Rectal smooth muscle tissue (tissue), 1 donor: Measurements from ENCODE around the gene TMEM94.

Experiments used
- H3K27ac ChIP-seq: one replicate; pipeline ENCODE4 v1.7.0; 2013; ENCODE audit warnings: low read depth, low read length, inconsistent platforms
- H3K27me3 ChIP-seq: one replicate; pipeline ENCODE4 v1.7.0; 2013; ENCODE audit warnings: low read length; ENCODE audit not compliant: control insufficient read depth, insufficient read depth
- H3K36me3 ChIP-seq: one replicate; pipeline ENCODE4 v1.7.0; 2013; ENCODE audit warnings: low read length; ENCODE audit not compliant: control insufficient read depth, insufficient read depth
- H3K4me1 ChIP-seq: one replicate; pipeline ENCODE4 v1.7.0; 2013; ENCODE audit warnings: low read length; ENCODE audit not compliant: control insufficient read depth, insufficient read depth
- H3K4me3 ChIP-seq: one replicate; pipeline ENCODE4 v1.7.0; 2013; ENCODE audit warnings: low read length
- H3K9ac ChIP-seq: one replicate; pipeline ENCODE4 v1.7.0; 2013; ENCODE audit warnings: low read length

TMEM94 gene

DNA sequence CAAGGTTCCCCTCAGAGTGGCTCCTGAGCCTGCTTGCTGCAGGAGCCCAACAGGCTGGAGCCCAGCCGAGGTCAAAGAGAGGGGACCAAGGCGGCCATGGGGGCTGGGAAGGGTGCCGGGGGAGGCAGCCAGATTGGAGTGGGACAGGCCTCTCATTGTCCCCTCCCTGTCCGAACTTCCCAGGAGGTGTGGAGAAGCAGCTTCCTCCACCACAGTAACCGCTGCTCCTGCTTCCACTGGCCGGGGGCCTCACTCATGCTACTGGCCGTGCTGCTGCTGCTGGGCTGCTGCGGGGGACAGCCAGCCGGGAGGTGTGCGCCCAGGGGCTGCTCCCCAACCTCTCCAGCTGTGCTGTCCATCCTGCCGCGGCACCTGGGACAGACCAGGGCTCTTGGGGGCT, 29.3 kb downstream of the TMEM94 start:
- no peaks in the 10 kb centered on the region for H3K27me3 ChIP-seq
- H3K4me3 ChIP-seq: no peak overlapping the region
- H3K36me3 ChIP-seq: peaks cover 4% of the 10 kb centered on the region
- no peaks in the 10 kb centered on the region for H3K4me1 ChIP-seq
- H3K9ac ChIP-seq: no peak overlapping the region
- H3K27ac ChIP-seq: no peak overlapping the region

DNA sequence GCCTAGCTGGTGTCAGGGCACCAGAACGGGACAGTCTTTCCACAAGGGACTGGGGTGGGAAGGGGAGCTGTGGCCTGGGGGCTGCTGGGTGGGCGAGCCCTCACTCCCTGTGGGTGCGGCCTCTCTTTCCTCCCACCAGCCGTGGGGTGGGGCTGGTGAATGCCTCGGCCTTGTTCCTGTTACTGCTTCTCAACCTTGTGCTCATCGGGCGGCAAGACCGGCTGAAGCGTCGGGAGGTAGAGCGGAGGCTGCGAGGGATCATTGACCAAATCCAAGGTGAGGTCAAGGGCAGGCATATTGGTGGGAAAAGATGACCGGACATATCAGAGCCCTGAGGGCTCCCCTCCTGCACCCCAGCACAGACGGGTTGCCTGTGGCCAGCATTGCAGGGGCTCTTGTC, 29.7 kb downstream of the TMEM94 start:
- Histone ChIP-seq H3K4me1 (no peaks in the 10 kb centered on the region), H3K36me3 (peaks cover 7% of the 10 kb centered on the region), H3K27me3 (no peaks in the 10 kb centered on the region), H3K27ac (no peak overlapping the region), H3K4me3 (no peak overlapping the region), H3K9ac (no peak overlapping the region)

DNA sequence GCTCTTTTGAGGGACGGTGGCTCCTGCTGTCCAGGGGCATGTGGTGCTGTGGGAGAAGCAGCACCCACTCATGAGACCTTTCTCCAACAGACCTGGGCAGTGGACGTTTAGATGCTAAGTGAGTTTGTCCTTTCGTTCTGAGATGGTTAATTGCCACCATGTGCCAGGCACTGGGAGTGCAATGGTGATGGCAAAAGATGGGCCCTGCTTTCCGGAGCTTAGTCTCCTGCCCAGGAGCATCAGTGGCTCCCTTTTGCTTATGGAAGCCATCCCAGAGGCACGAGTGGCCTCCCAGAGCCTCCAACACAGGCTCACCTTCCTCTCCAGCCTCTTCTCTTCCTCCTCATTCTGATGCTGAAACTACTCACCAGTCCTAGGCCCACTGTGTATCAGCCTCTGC, 30.5 kb downstream of the TMEM94 start:
- Histone ChIP-seq H3K36me3 (peaks cover 14% of the 10 kb centered on the region), H3K4me1 (no peaks in the 10 kb centered on the region), H3K9ac (no peak overlapping the region), H3K27ac (no peak overlapping the region), H3K4me3 (no peak overlapping the region), H3K27me3 (no peaks in the 10 kb centered on the region)

DNA sequence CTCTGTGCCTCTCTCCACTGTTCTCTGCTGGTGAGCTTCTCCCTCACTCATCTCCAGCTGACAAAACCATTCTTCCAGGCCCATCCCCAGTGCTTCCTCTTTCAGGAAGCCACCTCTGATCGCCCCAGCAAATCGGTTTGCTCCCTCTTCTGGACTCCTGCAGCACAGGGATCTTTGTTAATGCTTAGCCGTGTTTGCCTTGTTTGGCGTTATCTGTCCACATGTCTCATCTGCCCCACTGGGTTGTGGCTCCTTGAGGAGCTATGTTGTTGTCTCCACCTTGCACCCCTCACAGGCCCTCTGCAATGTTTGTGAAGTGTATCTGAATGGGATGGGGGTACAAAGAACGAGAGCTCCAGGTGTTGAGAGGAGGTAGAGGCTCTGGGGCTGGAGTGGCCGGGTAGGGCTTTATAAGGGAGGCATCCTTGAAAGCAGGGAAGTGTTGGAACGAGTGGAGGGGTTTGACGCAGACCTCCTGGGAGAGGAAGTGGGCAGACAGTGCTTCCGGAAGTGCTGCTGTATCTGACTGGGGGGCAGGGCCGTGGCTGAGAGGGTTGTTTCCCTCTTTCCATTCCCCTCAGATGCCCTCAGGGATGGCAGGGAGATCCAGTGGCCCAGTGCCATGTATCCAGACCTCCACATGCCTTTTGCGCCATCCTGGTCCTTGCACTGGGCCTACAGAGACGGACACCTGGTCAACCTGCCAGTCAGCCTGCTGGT, 31.1 kb downstream of the TMEM94 start:
- H3K36me3 ChIP-seq: peaks cover 14% of the 10 kb centered on the region
- no peak overlapping the region for H3K4me3 ChIP-seq
- H3K9ac ChIP-seq: no peak overlapping the region
- H3K27me3 ChIP-seq: no peaks in the 10 kb centered on the region
- H3K4me1 ChIP-seq: no peaks in the 10 kb centered on the region
- H3K27ac ChIP-seq: no peak overlapping the region

DNA sequence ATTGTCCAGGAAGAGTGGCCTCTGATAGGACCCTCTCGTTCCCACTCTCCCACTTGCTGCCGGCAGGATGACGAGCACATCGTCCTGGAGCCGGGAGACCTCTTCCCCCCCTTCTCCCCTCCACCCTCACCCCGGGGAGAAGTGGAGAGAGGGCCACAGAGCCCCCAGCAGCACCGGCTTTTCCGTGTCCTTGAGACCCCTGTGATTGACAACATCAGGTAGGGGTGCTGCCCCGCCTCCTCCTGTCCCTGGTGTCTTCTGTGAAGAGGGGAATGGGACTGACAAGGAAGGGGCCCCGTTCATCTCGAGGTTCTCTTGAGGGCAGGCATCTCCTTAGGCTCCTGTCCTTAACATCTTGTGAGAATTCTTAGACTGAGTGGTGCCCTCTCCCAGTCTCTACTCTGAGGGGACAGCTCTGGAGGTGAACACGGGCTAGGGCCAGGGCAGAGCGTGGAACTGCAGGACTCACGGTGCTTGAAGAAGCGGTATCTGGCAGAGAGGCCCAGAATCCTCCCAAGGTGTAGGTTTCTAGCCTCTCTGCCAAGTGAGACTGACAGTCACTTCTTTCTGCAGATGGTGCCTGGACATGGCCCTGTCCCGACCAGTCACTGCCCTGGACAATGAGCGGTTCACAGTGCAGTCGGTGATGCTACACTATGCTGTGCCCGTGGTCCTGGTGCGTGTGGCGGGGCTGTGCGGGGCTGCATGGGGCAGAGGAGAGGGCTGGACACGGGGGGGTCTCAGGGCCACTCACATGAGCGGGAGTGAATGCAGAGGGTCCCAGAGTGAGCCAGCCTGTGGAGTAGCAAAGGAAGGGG, 32.5 kb downstream of the TMEM94 start:
- H3K4me3 ChIP-seq: no peak overlapping the region
- no peak overlapping the region for H3K9ac ChIP-seq
- no peaks in the 10 kb centered on the region for H3K4me1 ChIP-seq
- peaks cover 25% of the 10 kb centered on the region for H3K36me3 ChIP-seq
- no peak overlapping the region for H3K27ac ChIP-seq
- H3K27me3 ChIP-seq: no peaks in the 10 kb centered on the region

DNA sequence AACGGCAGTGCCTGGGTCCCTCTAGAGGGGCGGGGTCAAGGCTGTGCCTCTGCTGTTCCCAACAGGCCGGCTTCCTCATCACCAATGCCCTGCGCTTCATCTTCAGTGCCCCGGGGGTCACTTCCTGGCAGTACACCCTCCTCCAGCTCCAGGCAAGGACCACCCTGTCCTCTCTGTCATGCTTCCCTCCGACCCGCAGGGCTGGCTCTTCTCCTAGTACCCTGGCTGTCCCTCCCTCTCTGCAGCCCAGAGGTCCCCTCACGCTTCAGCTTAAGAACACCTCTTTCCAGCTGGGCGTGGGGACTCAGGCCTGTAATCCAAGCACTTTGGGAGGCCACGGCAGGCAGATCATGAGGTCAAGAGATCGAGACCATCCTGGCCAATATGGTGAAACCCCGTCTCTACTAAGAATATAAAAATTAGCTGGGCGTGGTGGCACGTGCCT, 33.1 kb downstream of the TMEM94 start:
- Histone ChIP-seq H3K27me3 (no peaks in the 10 kb centered on the region), H3K9ac (no peak overlapping the region), H3K36me3 (peaks cover 30% of the 10 kb centered on the region), H3K27ac (no peak overlapping the region), H3K4me3 (no peak overlapping the region), H3K4me1 (no peaks in the 10 kb centered on the region)

DNA sequence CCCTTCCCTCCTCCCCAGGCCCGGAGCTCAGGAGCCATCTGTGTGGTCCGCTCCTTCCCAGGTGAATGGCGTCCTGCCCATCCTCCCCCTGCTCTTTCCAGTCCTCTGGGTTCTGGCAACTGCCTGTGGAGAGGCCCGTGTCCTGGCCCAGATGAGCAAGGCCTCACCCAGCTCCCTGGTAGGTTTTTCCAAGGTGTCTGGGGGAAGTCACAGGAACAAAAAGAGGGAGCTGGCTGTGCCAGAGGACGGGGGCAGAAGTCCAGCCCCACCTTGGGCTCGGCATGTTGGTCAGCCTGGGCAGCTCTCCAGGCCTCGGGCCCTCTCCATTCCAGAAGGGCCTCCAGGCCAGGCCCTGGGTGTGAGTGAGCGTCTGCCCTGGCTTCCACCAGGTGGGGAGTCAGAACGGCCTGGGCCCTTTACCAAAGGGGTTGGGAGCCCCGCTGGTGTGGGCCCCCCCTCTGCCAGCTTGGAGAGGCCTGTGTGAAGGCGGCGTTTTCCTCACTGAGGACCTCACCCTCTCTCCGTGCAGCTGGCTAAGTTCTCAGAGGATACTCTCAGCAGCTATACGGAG, 33.8 kb downstream of the TMEM94 start:
- no peaks in the 10 kb centered on the region for H3K27me3 ChIP-seq
- H3K27ac ChIP-seq: no peak overlapping the region
- peaks cover 37% of the 10 kb centered on the region for H3K36me3 ChIP-seq
- H3K4me3 ChIP-seq: no peak overlapping the region
- no peak overlapping the region for H3K9ac ChIP-seq
- H3K4me1 ChIP-seq: no peaks in the 10 kb centered on the region

DNA sequence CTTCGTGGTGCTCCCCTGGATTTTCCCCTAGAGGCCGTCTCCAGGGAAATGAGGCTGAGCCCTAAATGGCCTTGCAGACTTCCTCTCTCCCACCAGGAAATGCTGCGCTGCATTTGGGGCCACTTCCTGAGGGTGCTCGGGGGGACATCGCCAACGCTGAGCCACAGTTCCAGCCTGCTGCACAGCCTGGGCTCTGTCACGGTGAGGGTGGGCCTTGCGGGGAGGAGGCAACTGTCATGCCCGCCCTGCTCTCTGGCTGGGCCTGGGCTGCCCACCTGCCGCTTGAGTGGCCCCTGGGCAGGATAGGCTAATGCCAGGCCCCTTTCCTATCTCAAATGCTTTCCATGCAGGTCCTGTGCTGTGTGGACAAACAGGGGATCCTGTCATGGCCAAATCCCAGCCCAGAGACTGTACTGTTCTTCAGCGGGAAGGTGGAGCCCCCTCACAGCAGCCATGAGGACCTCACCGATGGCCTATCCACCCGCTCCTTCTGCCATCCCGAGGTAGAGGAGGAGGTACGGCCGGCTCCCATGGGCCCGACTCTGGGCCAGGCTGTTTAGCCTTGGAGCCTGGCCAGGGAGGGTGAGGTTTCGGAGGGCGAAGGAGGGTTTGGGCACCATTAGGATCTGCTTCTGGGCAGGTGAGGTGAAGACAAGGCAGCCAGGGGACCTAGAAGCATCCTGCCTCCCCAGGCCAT, 34.7 kb downstream of the TMEM94 start:
- no peak overlapping the region for H3K9ac ChIP-seq
- no peak overlapping the region for H3K27ac ChIP-seq
- no peaks in the 10 kb centered on the region for H3K27me3 ChIP-seq
- no peak overlapping the region for H3K4me3 ChIP-seq
- H3K36me3 ChIP-seq: peaks cover 44% of the 10 kb centered on the region
- no peaks in the 10 kb centered on the region for H3K4me1 ChIP-seq

DNA sequence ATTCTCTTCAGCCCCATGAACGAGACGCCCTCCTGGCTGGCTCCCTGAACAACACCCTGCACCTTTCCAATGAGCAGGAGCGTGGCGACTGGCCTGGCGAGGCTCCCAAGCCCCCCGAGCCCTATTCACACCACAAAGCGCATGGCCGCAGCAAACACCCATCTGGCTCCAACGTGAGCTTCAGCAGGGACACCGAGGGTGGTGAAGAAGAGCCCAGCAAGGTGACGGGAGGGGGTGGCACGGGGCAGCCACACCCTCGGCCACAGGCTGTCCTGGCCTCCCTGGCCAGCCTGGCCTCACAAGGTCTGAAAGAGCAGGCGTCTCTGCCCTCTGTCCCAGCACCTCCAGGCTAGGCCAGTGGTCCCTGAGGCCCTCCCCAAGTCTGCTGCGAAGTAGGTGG, 35.2 kb downstream of the TMEM94 start:
- Histone ChIP-seq H3K27ac (no peak overlapping the region), H3K27me3 (no peaks in the 10 kb centered on the region), H3K9ac (no peak overlapping the region), H3K36me3 (peaks cover 45% of the 10 kb centered on the region), H3K4me3 (no peak overlapping the region), H3K4me1 (no peaks in the 10 kb centered on the region)

DNA sequence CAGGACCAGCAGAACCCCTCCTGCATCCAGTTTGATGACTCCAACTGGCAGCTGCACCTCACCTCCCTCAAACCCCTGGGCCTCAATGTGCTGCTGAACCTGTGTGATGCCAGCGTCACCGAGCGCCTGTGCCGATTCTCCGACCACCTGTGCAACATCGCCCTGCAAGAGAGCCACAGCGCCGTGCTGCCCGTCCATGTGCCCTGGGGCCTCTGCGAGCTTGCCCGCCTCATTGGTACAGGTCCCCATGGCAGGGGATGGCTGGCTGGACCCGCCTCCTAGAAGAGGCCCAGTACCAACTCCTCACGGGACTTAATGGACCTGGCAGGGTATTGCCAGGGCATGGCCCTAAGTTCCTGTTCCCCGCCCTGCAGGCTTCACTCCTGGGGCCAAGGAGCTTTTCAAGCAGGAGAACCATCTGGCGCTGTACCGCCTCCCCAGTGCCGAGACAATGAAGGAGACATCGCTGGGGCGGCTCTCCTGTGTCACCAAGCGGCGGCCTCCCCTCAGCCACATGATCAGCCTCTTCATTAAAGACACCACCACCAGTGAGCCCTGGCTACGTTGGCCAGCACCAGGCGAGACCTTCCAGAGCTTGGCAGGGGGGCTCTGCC, 36.2 kb downstream of the TMEM94 start:
- H3K27ac ChIP-seq: no peak overlapping the region

DNA sequence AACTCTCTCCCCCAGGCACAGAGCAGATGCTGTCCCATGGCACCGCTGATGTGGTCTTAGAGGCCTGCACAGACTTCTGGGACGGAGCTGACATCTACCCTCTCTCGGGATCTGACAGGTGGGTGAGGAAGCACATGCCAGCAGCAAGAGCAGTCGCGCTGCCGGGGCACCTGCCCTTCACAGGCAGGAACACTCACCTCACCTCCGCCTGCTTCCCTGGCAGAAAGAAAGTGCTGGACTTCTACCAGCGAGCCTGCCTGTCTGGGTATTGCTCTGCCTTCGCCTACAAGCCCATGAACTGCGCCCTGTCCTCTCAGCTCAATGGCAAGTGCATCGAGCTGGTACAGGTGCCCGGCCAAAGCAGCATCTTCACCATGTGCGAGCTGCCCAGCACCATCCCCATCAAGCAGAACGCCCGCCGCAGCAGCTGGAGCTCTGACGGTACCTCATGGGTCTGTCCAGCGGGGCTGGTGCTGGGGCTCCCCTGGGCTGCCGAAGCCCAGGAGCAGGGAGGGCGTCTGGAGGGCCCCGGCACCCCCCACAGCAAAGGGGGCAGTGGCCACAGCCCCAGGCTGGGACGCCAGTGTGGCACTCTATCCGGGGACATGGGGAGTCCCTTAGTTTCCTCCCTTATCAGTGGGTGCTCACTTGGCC, 37.2 kb downstream of the TMEM94 start:
- H3K9ac ChIP-seq: no peak overlapping the region
- H3K4me1 ChIP-seq: no peaks in the 10 kb centered on the region
- no peak overlapping the region for H3K4me3 ChIP-seq
- no peaks in the 10 kb centered on the region for H3K27me3 ChIP-seq
- H3K36me3 ChIP-seq: peaks cover 57% of the 10 kb centered on the region
- no peak overlapping the region for H3K27ac ChIP-seq

More for the DNA sequence above, 36.2 kb downstream of the TMEM94 start:
- peaks cover 50% of the 10 kb centered on the region for H3K36me3 ChIP-seq
- H3K4me3 ChIP-seq: no peak overlapping the region
- H3K27me3 ChIP-seq: no peaks in the 10 kb centered on the region
- no peak overlapping the region for H3K9ac ChIP-seq
- H3K4me1 ChIP-seq: no peaks in the 10 kb centered on the region
